DMS153 (cell line): ENCODE results near the gene RNF215.

Source experiments
- DNase-seq: peaks from one replicate; lab custom pipeline; 2025; lab: John Stamatoyannopoulos, UW

RNF215 gene

DNA sequence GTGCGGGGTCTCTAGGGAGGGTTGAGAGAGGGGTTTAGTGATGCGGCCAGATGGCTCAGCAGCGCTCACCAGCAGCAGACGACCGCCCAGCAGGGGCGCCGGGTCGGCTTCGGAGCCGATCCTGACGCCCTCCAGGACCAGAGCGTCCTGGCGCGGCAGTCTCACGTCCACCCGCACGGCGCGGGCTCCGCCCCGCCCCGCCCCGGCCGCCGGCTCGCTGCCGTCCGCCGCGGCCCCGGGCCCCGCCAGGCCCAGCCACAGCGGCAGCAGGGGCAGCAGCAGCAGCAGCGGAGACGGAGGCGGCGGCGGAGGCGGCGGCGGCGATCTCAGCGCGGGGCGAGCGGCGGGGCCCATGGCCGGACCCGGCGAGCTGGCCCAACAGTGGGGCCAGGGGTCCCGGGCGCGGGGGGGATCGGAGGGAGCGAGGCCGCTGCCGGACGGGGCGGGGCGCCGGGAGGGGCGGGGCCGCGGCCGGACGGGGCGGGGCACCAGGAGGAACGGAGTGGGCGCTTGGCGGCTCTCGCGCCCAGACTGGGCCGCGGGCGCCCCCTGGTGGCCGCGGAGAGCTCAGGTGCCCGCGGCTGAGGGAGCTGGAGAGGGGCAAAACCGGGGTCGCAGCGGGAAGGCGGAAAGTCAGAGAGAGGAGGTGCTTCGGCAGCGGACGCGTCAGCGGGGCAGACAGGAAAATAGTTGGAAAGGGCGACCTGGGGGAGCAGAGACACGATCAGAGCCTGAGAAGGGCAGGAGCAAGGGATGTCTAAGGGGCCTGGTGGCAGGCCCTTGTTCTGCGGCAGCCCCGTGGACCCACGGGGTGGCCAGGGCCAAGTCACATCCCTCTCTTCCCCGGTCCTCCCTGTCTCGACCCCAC lies at the start of gene RNF215:
TSS of gene RNF215 (minus strand) at position 452 of the 868 bp plus-strand sequence. CDS start at position 354, 98 bp downstream.
- DNase-seq, result peak; percentile 52

DNA sequence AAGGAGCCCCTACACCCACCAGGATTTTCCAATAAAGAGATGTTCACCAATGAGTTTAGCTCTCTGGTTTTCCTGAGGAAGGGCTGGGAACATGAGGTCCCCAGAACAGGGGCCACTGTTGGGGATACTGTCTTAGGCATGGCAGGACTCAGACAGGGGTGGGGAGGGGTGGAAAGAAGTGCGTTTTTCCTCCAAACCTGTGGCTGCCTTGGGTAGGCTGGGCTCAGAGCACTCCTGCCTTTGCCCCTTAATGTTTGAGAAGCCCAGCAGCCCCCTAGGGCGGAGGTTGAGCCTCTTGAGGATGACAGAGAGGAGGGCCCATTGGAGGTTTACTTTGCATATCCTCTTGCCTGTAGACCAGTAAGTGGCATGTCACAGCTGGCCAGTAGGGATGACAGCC lies 49.0 kb upstream of the RNF215 start:
- no peak for DNase-seq

DNA sequence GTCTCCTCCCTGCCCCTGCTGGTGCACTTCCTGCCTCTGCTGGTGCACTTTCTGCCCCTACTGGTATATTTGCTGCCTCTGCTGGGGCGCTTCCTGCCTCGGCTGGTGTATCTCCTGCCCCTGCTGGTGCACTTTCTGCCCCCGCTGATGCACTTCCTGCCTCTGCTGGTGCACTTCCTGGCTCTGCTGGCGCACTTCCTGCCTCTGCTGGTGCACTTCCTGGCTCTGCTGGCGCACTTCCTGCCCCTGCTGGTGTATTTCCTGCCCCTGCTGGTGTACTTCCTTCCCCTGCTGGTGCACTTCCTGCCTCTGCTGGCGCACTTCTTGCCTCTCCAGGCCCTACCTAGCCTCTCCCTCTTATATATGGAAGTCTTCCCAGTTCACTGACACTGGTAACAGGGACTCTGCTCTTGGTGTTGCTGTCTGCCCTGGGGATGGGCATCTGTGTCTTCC lies 48.5 kb upstream of the RNF215 start:
- DNase-seq, result no peak

DNA sequence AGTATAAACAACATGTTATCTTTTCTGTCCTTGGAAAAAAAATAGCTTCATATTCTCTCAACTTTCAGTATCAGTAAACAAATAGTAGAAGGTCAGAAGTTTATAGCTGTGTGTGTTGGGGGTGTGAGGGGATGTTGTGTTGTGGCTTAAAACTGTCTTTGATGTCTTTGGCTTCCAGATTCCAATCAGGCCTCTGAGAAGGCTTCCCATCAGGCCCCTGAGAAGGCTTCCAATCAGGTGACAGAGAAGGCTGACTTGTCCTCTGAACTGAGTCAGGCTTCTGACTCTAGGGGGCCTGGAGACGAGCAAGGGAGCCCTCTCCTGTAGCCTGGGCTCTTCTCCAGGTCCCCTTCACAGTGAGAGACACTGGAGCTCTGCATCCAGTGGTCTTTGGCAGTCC lies 47.6 kb upstream of the RNF215 start:
- DNase-seq, result no peak

GRCh38 chr22:30433773-30434172 lies 46.6 kb upstream of the RNF215 start:
- DNase-seq, result no peak

GRCh38 chr22:30433227-30433626 lies 46.0 kb upstream of the RNF215 start:
- no peak for DNase-seq

DNA sequence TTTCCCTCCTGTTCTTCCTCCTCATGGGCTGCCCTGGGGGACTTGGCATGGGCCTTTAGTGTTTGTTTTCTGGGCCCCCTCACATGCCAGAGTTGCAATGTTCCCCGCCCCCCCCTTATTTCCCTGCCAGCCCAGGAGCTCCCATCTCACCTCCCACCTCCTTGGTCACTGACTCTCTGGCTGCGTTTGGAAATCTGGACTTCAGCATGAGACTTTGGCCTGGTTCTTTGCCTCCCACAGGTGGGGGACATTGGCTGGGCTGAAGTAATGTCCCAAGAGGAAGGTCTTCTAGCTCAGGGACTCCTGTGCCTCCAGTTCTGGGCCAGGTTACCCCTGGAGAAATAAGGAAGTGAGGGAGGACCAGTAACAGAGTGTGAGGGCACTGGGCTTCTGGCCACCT lies 45.3 kb upstream of the RNF215 start:
- DNase-seq, result no peak

- DNase-seq, result no peak
Observed at GRCh38 chr22:30432096-30432495, 44.9 kb upstream of the RNF215 start.

- DNase-seq, result no peak
Observed at GRCh38 chr22:30430933-30431332, 43.7 kb upstream of the RNF215 start.

DNA sequence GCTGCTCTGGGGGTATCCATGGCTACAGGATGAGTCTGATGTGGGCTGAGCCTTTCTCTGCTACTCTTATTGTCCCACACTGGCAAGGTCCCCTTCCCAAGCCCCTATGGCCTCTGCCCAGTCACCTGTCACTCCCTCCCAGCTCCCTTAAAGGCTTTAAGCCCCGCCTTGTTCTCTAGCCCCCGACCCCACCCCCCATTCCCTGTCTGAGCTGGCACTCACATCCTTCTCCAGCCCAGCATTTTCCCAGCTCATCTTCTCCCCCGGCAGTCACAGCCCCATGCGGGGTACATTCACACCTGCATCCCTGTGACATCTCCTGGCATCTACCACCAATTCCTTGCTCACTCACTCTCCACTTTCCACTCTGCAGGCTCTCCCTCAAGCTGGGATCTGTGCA lies 42.7 kb upstream of the RNF215 start:
- DNase-seq, result no peak

DNA sequence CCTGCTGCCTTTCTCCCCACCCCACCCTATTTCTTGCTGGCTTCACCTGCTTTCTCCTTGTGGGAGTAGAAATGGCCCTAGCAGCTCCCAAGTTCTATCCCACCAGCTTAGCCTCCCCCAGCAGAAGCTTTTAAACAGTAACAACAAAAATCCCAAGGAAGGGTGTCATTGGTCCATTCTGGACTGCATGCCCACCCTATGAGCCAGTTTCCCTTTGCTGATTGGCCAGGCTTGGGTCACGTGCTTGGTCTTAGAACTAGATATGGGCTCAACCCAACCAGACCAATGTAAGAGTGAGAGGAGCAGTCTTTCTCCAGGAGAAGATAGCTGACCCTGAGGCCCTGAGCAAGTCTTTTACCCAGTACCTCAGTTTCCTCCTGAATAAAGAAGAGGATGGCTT lies 40.7 kb upstream of the RNF215 start:
- no peak for DNase-seq

DNA sequence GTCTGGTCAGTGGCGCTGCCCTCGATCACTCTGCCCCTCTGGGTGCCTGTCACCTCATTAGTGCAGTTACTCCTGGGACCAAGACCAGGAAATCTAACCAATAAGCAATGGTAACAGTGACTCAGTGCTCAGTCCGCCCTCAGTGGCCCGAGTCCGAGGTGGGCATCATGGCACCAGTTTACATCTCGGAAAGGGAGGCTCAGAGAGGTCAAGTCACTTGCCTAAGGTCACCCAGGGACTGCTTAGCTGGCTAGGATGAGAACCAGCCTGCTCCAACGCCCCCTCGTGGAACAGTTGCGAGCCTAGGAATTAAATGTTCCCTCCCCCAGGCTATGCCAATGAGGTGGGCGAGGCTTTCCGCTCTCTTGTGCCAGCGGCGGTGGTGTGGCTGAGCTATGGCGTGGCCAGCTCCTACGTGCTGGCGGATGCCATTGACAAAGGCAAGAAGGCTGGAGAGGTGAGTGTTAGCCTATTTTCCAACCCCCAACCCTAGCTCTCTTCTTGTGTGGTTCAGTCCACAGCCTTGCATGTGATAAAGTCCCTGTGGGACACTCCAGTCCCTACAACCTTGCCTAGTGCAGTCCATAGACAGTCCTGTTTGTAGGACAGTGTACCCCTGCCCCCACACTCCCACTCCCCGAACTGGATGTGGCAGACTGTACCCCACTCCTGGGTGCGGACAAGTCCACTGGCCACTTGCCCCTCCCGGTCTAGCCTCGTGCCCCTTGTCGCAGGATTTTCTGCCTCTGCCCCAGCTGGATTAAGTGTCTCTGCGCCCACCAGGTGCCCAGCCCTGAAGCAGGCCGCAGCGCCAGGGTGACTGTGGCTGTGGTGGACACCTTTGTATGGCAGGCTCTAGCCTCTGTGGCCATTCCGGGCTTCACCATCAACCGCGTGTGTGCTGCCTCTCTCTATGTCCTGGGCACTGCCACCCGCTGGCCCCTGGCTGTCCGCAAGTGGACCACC lies 39.5 kb upstream of the RNF215 start:
- peak; percentile 51 for DNase-seq

- DNase-seq, result peak; percentile 40
Observed at GRCh38 chr22:30425616-30426387, 38.6 kb upstream of the RNF215 start, which contains the start of gene MTFP1. TSS of gene MTFP1 (plus strand) at chr22:30425768. CDS start at chr22:30425880, 112 bp downstream.

DNA sequence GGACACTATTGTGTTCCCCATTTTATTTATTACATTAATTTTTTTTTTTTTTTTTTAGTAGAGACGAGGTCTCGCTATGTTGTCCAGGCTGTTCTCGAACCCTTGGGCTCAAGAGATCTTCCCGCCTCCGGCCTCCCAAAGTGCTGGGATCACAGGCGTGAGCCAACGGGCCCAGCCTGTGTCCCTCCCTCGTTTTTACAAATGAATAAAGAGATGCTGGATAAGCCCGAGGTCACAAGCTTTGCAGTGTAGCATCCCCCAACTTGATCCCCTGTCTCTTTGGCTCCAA lies 38.1 kb upstream of the RNF215 start:
- no peak for DNase-seq

DNA sequence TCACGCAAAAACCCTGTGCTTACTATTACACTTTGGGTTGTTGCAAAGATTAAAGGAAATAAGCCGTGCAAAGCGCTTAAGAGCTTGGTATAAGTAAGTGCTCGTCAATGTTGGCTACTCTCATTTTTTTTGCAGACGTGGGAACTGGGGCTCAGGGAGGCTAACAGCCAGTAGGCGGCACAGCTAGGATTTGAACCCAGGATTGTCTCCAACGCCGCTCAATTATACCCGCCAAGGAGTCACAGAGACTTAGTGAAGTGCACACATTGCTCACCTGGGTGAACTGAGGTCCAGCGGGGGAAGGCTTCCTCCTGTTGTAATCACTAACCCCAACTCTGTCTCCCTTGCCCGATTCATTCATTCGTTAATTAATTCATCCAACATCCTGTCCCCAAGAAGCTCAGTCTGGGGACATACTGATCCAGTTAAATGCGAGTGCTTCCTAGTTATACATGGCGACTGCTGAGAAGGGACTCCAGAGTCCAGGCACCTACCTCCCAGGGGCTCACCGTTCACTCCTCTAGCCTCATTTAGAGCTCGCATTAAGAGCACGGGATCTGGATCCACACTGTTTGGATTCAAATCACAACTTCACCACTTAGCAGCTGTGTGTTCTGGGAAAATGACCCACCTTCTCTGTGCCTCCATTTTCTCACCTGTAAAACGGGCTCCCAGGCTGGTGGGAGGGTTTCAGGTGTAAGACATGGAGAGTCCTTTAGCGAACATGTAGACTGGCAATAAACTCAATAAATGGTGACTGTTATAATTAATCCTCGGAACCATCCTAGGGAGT lies 37.5 kb upstream of the RNF215 start:
- peak; percentile 36 for DNase-seq

- peak; percentile 99 for DNase-seq
Observed at GRCh38 chr22:30423959-30424533, 36.8 kb upstream of the RNF215 start.

DNA sequence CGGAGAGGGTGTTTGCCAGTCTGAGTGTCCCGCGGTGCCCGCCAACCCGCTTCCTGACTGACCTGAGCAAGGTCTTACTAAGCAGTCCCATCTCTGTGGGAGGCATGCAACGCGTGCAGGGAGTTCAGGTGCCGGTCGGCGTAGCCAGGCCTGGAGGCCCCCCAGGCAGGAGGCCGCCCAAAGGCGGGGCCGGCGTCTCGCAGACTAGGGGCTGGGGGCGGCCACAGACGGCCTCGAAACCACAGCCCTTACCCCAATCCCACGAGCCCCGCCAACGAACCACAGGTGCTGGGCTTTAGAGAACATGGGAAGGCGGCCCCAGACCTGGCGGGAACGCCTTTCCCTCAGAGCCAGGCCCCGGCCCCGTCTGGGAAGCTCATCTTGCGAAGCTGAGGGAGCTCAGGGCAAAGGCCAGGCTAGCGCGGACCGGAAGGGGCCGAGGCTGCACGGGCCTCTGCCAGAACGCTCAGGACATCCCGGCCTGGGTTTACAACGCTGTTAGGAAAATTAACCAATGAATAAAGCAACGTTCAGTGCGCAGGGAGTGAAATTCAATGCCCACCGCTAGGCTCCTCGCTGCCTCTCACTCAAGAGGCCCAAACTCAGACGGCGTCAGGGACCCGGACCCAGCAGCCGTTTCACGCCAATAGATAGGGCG lies 36.2 kb upstream of the RNF215 start:
- DNase-seq, result no peak

DNA sequence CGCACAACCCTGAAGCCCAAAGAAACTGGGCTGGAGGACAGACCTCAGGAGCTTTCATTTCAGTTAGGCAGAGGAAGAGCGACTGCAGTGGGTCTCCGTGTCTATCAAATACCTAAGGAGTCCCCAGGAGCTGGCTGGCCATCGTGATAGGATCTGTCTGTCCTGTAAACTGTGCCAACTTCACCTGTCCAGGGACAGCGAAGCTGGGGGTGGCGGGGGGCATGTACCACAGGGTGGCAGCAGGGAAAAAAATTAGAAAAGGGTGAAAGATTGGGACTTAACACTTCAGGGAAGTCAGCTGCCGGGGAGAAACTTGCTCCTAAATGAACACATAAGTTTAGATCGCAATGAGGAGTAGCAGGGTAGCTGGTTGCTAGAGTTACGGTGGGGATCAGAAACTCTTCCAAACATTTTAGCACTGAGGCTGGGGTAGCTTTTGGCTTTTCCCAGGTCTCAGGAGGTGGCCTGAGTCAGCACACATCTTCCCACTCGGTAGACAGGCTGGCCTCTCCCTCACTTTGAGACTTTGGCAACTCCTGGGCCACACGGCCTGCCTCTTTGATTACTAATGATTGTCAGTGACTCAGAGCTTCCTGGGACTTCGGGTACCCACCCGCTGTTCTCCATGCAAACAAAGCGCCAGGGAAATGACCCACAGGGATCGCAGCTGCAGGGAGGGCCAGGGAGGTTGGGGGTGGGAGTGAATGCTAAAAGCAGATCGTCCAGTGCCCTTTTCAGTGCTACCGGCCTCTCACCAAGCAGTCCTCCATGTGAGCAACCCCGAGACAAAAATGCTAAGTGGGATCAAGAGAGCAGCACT lies 35.5 kb upstream of the RNF215 start:
- DNase-seq, result peak; percentile 39

DNA sequence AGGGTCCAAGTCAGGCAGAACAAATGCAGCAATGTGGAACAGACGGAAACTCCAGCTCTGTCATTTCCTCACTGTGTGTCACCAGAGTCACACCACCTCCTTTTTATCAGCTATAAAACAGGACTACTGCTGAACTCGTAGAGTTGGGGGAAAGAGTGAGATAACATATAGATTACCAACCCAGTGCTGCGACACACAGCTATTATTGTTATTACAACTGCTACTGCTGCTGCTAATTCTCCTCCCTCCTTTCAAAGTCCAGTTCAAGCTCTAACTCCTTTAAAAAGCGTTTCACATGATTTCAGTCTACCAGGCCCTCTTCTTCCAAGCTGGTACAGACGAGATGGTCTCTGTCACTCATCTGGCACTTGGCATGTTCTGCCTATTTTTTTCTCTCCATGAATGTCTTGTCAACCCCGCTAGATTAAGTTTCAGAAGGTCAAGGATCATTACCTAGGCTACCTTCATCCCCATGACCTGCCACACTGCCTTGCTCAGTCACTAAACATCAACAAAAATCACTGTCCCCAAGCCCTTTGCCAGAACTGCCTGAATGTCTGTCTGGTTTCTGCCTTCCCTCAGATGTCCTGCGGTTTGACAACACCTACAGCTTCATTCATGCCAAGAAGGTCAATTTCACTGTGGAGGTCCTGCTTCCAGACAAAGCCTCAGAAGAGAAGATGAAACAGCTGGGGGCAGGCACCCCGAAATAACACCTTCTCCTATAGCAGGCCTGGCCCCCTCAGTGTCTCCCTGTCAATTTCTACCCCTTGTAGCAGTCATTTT lies 34.7 kb upstream of the RNF215 start:
- DNase-seq, result no peak
